ENCODE data around the gene PLAC9. TPM values are rescaled to one million over a fixed set of nuclear protein-coding genes. Genes with fewer than 3 reads are reported as not detected.

PLAC9 gene
- total RNA-seq, 1 donor from 2014 or later, result 1.5 TPM

DNA sequence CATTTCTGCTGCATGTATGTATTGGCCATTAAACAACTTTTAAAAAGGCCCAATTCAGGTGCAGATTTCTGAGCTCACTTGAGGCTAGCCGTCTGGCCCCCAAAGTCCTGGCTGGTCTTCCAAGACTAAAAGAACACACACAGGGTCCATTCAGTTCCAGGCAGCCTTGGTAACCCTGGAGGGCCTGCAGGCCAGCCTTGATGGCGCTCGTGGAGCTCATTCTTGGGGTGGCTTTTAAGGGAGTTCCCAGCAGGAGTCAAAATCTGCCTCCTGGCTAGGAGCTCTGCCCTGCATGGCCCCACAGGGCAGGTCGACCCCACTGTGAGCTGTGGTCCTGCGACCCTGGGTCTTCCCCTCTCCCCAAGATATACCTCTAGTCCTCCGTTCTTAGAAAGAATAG, 44.0 kb downstream of the PLAC9 start:
- H3K9me3 Mint-ChIP-seq (ENCODE audit: unreplicated experiment), result no peaks in the 10 kb centered on the region
- H3K27me3 Mint-ChIP-seq (ENCODE audit: low read depth, unreplicated experiment), result no peaks in the 10 kb centered on the region
- no peak overlapping the region for H3K27ac Mint-ChIP-seq (ENCODE audit: unreplicated experiment)
- Histone ChIP-seq H3K79me2 (ENCODE audit: insufficient read depth, low read length) (peaks cover 83% of the 10 kb centered on the region), H3K9ac (ENCODE audit: low read length) (no peak overlapping the region), H3K27me3 (ENCODE audit: insufficient read depth, low read length) (no peaks in the 10 kb centered on the region), H3K4me2 (ENCODE audit: low read length) (no peak overlapping the region), H3K4me3 (ENCODE audit: insufficient read depth, low read depth, low read length) (no peak overlapping the region), H2AFZ (ENCODE audit: low read depth, low read length) (no peak overlapping the region), H3K27ac (ENCODE audit: low read depth, low read length) (no peak overlapping the region), H3K4me1 (ENCODE audit: insufficient read depth, low read length) (peaks cover 8% of the 10 kb centered on the region), H4K20me1 (ENCODE audit: insufficient read depth, low read length) (peaks cover 91% of the 10 kb centered on the region), H3K36me3 (ENCODE audit: insufficient read depth, low read length) (peaks cover 5% of the 10 kb centered on the region), H3K9me3 (ENCODE audit: insufficient read depth, low read depth, low read length) (no peaks in the 10 kb centered on the region)
- peaks cover 13% of the 10 kb centered on the region for H3K4me1 Mint-ChIP-seq (ENCODE audit: low read depth, unreplicated experiment)
- no peak overlapping the region for H3K4me3 Mint-ChIP-seq (ENCODE audit: unreplicated experiment)
- H3K36me3 Mint-ChIP-seq (ENCODE audit: low read depth, unreplicated experiment), result no peaks in the 10 kb centered on the region
- TF ChIP-seq EZH2 (IDR thresholded peaks at IDR 0.05; ENCODE audit: insufficient read depth, low read length) (no peak), CTCF (IDR thresholded peaks at IDR 0.05; ENCODE audit: insufficient read depth, low read depth, low read length) (no peak)
- DNase-seq (ENCODE audit: low read depth) (no peak), FAIRE-seq (no peak)

DNA sequence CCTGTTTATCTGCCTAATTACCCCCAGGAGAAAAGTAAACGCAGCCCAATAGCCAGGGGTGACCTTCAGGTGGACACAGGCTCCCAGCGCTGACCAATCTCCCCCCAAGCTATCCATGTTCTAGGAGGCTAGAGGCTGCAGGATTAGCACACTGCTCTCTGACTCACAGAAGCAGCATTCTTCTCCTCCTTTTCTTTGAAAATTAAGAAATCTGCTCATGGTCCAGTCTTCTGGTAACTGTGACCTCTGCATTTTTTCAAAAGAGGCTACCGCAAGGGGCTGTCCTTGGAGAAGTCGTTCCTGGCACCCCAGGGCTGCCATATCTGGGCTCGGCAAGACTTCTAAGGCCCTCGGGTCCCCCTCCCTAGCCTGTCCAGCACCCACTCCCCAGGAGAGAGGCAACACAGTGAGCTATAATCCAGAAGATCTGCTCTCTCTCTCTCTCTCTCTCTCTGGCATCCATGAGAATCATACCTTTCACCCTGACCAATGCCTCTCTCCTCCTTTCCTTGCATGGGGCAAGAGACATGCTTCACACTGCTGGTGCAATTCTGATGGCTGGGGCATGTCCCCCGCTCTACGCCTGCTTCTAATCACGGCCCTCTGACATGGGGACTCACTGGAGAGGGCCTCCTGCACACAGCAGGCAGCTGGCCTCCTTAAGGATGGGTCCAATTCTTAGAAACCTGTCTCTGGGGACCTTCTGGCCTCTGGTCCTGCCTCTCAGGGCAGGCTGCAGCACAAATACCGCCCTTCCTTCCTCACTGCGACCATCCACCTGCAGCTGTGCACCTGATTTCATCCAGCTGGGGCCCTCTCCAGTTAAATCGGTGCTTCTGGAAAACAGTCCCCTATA, 45.5 kb downstream of the PLAC9 start:
- peak; percentile 44 for DNase-seq (ENCODE audit: low read depth)
- peaks cover 13% of the 10 kb centered on the region for H3K4me1 Mint-ChIP-seq (ENCODE audit: low read depth, unreplicated experiment)
- Histone ChIP-seq H4K20me1 (ENCODE audit: insufficient read depth, low read length) (peaks cover 88% of the 10 kb centered on the region), H3K9ac (ENCODE audit: low read length) (no peak overlapping the region), H3K4me2 (ENCODE audit: low read length) (peak overlapping the region; percentile 24), H3K36me3 (ENCODE audit: insufficient read depth, low read length) (peaks cover 5% of the 10 kb centered on the region), H3K4me3 (ENCODE audit: insufficient read depth, low read depth, low read length) (no peak overlapping the region), H3K27me3 (ENCODE audit: insufficient read depth, low read length) (no peaks in the 10 kb centered on the region), H2AFZ (ENCODE audit: low read depth, low read length) (no peak overlapping the region), H3K27ac (ENCODE audit: low read depth, low read length) (no peak overlapping the region), H3K9me3 (ENCODE audit: insufficient read depth, low read depth, low read length) (no peaks in the 10 kb centered on the region), H3K4me1 (ENCODE audit: insufficient read depth, low read length) (peaks cover 8% of the 10 kb centered on the region), H3K79me2 (ENCODE audit: insufficient read depth, low read length) (peaks cover 91% of the 10 kb centered on the region)
- H3K9me3 Mint-ChIP-seq (ENCODE audit: unreplicated experiment), result no peaks in the 10 kb centered on the region
- H3K4me3 Mint-ChIP-seq (ENCODE audit: unreplicated experiment), result no peak overlapping the region
- no peak for TF ChIP-seq EZH2 (IDR thresholded peaks at IDR 0.05; ENCODE audit: insufficient read depth, low read length)
- no peak for TF ChIP-seq CTCF (IDR thresholded peaks at IDR 0.05; ENCODE audit: insufficient read depth, low read depth, low read length)
- H3K36me3 Mint-ChIP-seq (ENCODE audit: low read depth, unreplicated experiment), result peaks cover 2% of the 10 kb centered on the region
- H3K27ac Mint-ChIP-seq (ENCODE audit: unreplicated experiment), result peak overlapping the region; percentile 51
- no peak for FAIRE-seq
- H3K27me3 Mint-ChIP-seq (ENCODE audit: low read depth, unreplicated experiment), result no peaks in the 10 kb centered on the region

- H3K36me3 ChIP-seq (ENCODE audit: insufficient read depth, low read length), result peaks cover 3% of the 10 kb centered on the region
- Mint-ChIP-seq H3K4me3 (ENCODE audit: unreplicated experiment) (no peak overlapping the region), H3K9me3 (ENCODE audit: unreplicated experiment) (no peaks in the 10 kb centered on the region), H3K4me1 (ENCODE audit: low read depth, unreplicated experiment) (peaks cover 13% of the 10 kb centered on the region), H3K36me3 (ENCODE audit: low read depth, unreplicated experiment) (peaks cover 5% of the 10 kb centered on the region), H3K27me3 (ENCODE audit: low read depth, unreplicated experiment) (no peaks in the 10 kb centered on the region), H3K27ac (ENCODE audit: unreplicated experiment) (no peak overlapping the region)
- peaks cover 97% of the 10 kb centered on the region for H4K20me1 ChIP-seq (ENCODE audit: insufficient read depth, low read length)
- peaks cover 100% of the 10 kb centered on the region for H3K79me2 ChIP-seq (ENCODE audit: insufficient read depth, low read length)
- FAIRE-seq (no peak), DNase-seq (ENCODE audit: low read depth) (no peak)
- no peak overlapping the region for H3K4me2 ChIP-seq (ENCODE audit: low read length)
- H3K27ac ChIP-seq (ENCODE audit: low read depth, low read length), result no peak overlapping the region
- no peak for TF ChIP-seq EZH2 (IDR thresholded peaks at IDR 0.05; ENCODE audit: insufficient read depth, low read length)
- no peak for TF ChIP-seq CTCF (IDR thresholded peaks at IDR 0.05; ENCODE audit: insufficient read depth, low read depth, low read length)
- no peaks in the 10 kb centered on the region for H3K27me3 ChIP-seq (ENCODE audit: insufficient read depth, low read length)
- no peaks in the 10 kb centered on the region for H3K9me3 ChIP-seq (ENCODE audit: insufficient read depth, low read depth, low read length)
- H2AFZ ChIP-seq (ENCODE audit: low read depth, low read length), result no peak overlapping the region
- no peak overlapping the region for H3K4me3 ChIP-seq (ENCODE audit: insufficient read depth, low read depth, low read length)
- no peak overlapping the region for H3K9ac ChIP-seq (ENCODE audit: low read length)
- peaks cover 2% of the 10 kb centered on the region for H3K4me1 ChIP-seq (ENCODE audit: insufficient read depth, low read length)
Measured at GRCh38 chr10:80182986-80183385, 50.5 kb downstream of the PLAC9 start.

Data from astrocyte (in vitro differentiated cells and primary cell).